NCI-H460 (cell line): ENCODE measurements around the gene ZSWIM4. TPM values are rescaled to one million over a fixed set of nuclear protein-coding genes. Genes with fewer than 3 reads are reported as not detected.

Experiments used
- DNase-seq: peaks from one replicate; pipeline ENCODE4 v3.0.0-alpha.2; 2016; ENCODE audit warnings: low read depth; ENCODE audit errors: extremely low read depth
- total RNA-seq: library from RNA; depleted of rRNA; stranded (reverse); fragments of >200 nt; shearing (Covaris generic); gene quantifications from 2 replicates; pipeline ENCODE4 v1.2.3, GENCODE V29; 2014

ZSWIM4 gene
- total RNA-seq, 1 experiment from 2014 or later = 2.1 TPM

DNA sequence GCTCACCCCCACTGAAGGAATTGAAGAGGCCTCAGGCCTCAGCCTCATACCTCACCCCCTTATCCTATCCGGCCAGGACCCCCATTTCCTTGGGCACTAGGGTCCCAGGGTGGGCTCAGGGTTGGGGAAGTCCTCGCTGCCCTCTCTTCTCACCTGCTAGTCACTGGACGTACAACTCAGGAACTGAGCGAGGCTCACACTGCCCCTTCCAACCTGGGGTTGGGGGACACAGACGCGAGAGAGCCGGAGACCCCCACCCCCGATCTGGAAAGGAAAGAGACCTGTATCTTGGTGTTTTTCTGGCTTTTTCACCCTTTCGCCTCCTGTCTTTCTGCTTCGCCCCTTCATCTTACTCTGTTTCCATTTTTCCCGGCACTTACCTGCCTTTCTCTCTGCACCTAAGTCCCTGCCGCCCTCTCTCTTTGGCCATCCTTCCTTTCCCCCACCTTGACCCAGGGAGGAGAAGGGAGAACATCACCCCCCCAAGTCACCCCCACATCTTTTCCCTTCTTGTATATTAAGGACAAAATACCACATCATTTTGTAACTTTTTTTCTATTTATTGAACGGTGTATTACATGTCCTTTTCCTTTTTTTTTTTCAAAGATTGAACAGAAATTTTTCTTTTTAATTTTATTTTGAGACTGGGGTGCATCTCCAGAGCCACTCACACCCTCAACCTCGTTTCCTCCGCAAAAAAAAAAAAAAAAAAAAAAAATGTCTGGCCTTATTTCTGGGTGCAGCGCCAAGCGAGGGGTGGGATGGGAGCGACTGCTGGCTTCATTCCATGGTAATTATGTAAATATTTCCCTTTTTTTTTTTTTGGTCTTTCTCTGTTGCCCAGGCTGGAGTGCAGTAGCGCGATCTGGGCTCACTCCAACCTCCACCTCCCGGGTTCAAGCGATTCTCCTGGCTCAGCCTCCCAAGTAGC, 36.6 kb downstream of the ZSWIM4 start:
- no peak for DNase-seq

DNA sequence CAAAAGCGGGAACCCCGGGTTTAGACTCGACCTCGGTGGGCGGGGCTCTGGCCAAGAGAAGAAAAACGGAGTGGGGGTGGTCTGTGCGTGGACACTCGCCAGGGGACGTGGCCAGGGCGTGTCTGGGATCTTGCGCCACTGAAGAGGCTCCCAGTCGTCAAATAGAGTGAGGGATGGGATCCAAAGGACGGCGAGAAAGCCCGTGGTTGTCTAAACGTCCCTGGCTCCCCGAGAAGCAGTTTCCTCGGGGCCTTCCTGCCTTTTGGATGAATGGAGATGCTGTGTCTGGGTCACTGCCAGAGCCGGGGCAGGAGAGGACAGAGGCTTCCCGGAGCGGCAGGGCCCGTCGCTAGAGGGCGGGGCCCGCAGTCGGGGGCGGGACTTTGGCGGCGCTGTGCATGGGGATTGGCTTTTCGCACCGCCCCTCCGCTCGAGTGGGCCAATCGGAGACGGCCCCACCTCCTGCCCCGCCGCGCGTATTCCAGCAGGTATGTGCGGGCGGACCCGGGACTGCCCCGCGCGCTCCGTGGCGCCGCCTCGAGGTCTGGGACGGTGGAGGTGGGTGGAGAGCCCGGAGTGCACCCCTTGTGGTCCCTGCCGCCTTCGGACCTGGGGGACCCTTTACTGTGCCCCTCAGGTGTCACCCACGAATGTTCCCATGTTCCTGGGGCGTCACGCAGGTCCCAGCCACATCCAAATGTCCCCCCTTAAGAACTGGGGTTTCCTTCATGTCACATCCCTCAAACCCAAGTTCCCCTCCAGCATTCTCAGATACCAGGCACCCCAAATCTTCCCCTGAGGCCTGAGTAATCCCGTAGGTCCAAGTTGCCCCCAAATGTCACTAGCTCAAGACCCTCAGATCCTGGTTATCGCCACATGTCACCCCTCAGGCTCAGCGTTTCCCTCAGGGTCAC, 38.3 kb downstream of the ZSWIM4 start:
- peak; percentile 81 for DNase-seq

DNA sequence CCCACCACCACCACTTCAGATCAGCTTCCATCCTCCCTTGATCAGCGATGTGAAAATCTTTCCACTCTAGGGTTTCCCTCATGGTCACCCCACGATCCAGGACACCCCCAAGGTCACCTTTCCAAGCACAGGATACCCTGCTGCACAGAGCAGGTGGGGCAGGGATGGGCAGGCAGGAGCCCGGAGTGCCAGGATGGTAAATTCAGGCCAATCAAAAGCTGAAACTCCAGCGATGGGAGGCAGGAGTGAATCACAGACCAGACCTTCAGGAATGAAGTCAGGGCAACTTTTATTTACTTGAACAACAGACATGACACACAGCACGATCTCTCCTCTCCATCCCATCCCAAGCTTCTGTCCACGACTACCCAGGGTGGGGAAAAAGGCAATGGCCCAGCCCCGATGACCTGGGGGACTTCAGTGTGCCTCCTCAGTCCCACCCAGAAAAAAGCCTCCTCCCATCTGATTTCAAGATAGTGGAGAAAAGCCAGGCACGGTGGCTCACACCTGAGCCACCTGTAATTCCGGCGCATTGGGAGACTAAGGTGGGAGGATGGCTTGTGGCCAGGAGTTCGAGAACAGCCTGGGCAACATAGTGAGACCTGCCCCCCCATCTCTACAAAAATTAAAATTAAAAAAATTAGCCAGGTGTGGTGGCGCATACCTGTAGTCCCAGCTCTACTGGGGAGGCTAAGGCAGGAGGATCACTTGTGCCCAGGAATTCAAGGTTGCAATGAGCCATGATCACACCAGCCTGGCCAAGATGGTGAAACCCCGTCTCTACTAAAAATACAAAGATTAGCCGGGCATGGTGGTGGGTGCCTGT, 39.2 kb downstream of the ZSWIM4 start:
- no peak for DNase-seq

DNA sequence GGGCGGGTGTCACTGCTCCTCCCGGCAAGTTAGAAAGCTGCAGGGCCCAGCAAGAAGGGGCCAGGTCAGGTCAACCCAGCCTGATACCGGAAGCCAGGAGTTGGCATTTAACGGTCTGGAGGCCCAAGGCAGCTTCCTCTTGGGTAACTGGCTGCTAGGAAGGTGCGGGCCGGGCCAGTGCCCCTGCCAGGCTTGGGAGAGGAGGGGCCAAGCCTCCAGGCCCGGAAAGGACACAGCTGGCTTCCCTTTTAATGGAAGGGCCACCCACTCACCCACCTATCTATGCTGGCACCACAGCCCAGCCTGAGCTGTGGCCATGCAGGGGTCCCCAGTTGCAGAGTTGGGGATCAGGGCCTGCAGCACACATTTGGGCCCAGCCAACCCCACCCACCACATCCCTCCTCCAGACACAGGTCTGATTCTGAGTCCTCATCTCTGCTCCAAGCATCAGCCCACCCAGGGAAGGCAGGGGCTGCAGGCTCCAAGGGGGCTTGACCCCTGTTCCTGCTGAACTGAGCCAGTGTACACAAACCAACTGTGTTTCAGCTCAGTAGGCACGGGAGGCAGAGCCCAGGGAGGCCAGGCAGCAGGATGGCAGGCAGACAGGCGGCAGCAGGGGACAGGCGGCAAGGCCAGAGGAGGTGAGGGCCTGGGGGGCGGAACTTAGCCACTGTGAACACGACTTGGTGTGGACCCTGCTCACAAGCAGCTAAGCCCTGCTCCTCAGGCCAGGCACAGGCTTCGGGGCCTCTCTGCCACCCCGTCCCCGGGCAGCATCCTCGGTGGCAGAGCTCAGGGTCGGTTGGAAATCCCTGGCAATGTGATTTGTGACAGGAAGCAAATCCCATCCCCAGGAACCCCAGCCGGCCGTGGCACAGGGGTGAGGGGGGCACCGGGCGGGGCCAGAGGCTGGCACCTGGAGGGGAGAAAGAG, 40.8 kb downstream of the ZSWIM4 start:
- no peak for DNase-seq

DNA sequence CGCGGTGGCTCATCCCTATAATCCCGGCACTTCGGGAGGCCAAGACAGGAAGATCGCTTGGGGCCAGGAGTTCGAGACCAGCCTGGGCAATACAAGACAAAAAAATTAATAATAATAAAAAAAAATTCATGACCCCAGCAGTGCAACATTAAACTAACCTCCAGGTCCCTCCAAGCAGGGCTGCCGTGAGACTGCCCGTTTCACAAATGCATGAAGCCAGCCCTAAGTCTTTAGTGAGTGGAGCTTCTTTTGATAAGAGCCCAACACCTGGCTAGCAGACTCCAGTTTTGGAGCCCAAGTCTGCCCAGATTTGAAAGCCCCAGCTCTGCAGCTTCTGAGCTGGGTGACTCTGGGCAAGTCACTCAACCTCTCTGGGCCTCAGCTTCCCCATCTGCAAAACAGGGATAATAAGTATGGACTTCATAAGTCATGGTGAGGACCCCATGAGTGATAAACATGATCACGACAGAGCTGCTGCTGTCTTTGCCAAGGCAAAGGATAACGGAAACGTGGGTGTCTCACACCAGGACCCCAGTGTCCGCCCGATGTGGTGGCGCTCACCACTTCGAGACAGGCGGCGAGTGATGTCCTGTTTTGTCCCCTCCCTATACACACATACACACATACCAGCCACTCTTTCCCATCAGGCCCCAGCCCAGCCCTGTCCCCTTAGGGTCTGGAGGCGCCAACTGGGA, 43.3 kb downstream of the ZSWIM4 start:
- no peak for DNase-seq

DNA sequence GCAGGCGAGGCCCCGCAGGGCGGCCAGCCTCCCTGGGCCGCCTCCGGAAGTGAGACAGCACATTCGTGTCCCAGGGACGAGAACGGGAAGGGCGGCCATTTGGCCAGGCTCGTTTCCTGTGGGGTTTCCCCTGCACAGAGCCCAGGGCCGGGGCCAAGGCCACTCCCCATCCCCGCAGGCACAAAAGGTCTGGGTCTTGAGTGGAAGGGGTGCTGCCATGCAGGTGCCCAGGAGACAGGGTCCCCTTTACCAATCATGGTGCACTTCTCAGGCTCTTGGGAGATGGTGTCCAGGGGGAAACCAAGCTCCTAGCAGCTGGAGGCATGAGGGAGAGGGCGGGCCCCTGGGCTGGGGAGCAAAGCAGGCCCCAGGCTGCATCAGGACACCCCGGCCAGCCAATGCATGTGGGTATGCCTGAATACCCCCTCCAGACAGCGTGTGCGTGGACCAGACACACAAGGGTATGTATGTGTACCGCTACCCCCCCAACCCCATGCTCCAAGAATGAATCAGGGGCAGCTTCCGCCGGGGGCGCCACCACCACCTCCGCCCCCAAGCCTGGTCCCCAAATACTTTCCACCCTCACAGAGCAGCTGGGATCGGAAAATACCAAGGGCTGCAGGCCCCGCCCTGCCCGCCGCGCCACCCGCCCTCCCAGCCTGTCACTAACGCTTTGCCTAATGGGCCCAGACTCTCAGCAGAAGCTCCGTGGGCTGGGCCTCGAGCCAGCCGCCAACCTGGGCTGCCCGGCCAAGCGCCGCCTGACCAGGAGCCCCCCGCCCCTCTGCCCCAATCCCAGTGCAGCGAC, 44.1 kb downstream of the ZSWIM4 start:
- DNase-seq = peak; percentile 72

DNA sequence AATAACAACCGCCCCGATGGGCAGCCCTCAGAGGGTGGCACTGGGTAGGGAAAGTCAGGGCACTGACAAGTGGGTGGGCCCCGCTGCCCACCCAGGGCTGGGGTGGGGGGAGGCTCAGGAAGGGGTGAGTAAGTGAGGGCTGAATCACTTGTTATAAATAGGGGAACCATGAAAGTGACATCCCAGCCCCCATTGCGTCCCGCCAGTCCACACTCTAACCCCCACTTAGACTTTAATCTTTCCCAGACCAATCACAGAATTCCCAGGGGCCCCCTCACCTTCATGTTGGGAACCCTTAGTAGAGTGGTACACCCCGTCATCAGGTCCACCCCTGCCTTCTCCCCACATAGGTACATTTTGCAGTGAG, 44.7 kb downstream of the ZSWIM4 start:
- no peak for DNase-seq

DNA sequence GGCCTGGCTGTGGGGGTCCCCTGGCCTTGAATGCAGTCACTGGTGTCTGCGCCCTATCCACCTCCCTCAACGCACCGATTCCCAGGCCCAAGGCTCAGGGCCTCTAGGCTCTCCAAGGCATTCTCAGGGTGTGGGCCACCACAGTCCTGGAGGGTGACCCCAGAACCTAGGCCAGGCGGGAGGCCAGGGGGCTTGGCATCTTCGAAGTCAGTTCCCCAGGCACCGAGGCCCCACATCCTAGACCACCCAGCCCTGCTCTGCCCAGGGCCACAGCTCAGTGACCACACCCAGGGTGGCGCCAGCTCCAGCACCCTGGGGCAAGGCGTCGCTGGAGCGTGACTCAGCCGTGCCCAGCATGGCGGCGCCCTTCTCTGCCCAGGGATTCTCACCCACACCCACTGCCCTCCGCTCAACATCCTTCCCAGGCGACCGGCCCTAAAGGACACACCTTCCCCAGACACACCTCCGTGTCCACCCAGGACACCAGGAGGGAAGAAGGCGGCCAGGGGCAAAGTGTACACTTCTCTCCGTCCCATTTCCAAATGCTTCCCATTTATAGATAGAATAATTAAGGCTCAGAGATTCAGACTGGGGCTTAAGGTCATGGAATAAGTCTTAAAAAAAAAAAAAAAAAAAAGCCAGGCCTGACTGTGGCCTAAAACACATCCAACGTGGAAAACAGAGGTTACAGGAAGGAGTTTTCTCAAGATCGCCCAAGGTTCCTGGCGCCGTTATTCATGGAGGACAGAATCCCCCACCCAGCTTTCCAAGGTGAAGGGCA, 45.3 kb downstream of the ZSWIM4 start:
- DNase-seq = peak; percentile 77

DNA sequence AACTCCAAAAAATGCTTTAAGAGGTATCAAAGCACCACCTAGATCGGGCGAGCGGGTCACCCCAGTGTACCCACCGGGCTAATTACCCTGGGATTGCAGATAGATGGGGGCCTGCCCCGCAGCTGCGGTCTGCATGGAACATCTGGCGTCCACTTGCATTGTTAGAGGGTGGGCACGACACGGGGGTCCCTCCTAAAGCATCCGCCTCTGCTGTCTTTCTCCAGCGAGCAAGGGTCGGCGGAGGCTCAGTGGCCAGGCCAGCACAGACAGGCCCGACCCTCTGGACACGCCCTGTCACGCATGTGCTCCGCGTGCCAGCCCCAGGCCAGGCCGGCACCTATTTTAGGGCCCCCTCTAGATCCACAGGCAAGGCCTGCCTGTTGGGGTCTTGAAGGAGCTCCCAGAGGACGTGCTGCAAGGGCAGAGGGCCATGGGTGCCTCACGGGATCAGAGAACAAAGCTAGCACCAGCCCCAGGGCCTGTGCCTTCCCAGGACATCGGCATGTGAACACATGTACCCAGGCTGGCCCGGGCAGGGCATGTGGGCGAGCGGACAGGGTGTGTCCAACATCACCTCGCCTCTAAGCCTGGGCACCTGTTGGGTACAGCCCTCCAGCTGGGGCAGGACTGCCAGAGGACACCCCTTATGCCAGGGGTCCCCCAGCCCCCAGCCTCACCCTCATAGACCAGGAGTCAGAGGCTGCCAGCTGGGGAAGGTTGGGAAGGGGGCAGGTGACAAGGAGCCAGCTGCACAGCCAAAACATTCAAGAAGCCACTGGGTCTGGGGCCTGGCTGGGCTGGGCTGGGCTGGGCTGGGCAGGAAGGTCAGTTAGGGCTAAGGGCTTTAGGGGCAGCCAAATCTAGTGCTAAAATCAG, 46.1 kb downstream of the ZSWIM4 start:
- DNase-seq = no peak

DNA sequence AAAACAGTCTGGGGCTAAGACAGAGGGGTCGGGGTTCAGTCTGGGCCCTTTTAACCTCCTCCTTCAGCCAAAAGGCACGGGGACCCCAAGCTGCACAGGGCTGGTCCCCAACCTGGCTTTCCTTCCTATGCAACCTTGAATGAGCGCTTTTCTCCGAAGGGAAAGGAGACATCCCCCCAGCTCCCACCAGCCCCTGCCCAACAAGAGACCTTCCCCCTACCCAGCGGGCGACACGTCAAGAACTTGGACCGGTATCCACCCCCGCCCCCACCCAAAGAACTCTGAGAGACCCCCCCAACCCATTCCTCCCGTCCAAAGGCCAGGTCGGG, 46.7 kb downstream of the ZSWIM4 start:
- DNase-seq = no peak

DNA sequence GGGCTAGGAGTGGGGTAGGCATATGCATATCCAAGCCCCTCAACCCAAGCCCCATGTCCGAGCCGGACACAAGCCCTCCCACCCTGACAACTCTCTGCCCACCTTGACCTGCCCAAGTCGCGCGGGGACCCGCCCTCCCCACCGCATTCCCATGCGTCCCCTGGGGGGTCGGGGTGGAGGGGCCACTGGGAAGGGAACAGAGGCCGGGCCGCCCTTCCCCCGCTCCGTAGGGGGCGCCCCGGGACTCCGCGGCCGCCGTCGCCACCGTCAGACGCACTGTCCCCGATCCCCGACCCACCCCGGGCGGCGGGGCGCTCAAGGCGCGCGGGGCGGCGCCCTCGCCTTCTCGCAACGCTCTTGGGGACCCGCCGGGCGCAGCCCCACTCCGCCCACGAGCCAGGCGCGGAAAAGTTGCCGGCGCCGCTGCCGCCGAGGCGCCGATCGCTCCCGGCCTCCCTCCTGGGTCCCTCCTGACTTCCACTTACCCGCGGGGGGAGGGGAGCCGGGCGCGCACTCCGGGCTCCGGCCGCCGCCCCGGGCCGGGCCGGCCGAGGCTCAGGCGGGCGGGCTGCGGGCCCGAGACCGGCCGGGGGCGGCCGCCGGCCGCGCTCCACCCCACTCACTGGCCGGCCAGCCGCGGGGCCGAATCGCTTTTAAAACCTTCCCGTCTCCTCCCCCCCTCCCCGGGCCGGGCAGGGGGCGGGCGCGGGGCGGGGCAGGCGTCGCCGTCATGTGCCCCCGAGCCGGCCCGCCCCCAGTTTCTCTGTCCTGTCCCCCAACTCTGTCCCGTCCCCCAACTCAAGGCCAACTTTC, 47.3 kb downstream of the ZSWIM4 start:
- DNase-seq = peak; percentile 64

DNA sequence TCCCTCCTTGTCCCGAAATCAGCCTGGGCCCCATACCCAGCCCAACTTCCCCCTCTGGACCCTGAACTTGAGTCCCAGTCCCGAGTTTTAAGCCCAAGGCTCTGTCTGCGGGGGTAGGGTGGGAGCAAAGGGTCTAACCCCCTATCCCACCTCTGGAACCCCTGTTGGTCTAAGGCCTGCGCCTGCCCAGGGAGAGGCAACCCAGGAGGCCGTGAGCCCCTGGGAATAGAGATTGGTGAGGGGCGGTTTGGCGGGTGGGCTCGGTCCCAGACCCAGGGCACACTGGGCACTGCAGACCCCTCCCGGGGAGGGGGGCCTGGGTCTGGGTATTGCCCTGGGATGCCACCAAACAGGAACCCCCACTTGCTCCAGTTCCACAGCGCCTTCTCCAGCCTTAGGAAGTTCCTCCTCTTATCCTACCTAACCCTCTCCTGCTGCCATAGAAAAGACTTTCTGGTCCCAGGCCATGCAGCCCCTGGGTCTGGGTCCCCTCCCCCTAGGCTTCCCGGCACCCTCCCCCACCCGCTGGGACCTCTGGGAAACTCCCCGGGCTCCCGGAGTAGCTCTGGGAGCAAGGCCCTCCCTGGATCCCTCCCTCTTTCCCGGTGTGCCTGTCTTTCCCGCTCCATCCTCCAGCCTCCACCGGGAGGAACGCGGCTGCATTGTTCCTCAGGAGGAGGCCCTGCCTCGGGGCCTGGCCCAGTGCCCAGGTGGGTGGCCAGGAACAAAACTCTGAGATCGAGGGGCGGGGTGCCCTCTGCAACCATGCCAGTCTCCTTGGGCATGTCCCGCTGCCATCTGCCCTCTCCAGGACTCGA, 48.1 kb downstream of the ZSWIM4 start:
- peak; percentile 64 for DNase-seq

DNA sequence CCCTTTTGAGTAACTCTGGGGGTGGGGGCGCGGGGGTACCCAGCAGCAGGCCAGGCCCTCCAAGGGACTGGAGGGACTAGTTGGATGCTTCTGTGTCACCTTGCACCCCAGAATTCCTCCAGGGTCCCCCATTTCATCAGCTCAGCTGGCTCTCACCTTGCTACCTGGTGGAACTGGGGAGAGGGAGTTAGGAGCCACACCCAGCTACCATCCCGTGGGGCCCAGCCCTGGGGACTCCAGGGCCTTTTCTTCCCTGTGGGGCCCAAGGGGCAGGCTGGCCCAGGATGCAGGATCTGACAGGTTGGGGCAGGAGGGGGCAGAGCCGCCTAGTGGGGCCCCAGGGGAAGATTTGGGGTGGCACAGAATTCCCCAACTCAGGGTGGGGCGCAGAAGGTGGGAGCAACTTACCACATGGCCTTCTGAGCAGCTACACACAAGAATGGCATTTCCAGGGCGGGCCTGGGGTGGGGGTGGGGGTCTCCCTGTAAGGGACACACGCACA, 48.9 kb downstream of the ZSWIM4 start:
- no peak for DNase-seq

DNA sequence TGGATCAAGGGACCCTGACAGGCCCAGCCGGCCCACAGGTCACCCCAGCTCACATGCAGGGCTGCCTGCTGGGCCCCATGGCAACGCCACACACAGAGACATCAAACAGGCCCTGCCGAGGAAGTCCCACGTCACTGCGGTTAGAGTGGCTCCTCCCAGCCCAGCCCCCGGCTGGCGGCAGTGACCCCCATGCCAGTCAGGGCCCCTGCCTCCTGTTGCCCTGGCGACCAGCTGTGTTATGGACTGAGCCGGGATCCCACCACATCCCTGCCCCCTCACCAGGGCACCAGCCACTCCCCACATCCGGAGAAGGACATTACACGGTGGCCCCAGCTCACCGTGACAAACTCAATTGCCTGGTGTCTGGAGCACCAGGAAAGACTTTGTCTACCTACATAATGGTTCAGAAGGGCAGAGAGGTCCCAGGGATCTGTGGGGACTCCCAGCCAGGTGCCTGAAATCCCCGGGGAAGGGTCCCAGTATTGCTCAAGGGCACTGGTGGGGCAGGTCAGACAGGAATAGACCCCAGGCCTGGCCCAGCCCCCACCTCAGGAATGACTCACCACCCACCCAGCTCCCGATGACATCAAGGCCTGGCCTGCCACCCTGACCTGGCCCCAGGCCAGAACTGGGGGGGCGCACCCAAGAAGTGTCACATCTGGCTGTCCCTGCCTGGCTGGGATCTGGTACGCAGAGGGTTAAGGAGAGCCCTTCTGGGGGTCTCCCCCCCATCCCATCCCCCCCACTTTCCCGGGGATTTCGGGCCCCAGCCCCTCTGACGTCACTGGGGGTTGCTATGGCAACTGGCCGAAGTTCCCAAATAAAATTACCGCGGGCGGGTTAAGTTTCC, 51.5 kb downstream of the ZSWIM4 start:
- DNase-seq = peak; percentile 83
